PC-3 (cell line): Measurements from ENCODE around the gene YTHDF1.

ENCODE experiments used
- EZH2 ChIP-seq: fragments of 300-600 bp; sonication (generic); IDR thresholded peaks from one replicate; pipeline ENCODE4 v1.6.1; 2017; ENCODE audit warnings: antibody characterized with exemption, mild to moderate bottlenecking, low read length; ENCODE audit not compliant: unreplicated experiment
- EZH2phosphoT487 ChIP-seq: fragments of 300-600 bp; sonication (generic); IDR thresholded peaks from 2 replicates; pipeline ENCODE4 v1.6.1; 2018; ENCODE audit warnings: mild to moderate bottlenecking, antibody characterized with exemption, low read length, borderline replicate concordance
- TF ChIP-seq, protein P1 (sequence below): fragments of 300-600 bp; sonication (generic); conservative IDR thresholded peaks from 2 replicates; pipeline ENCODE4 v1.5.1; 2017; ENCODE audit warnings: antibody characterized with exemption, low read depth, mild to moderate bottlenecking, low read length

DNA sequence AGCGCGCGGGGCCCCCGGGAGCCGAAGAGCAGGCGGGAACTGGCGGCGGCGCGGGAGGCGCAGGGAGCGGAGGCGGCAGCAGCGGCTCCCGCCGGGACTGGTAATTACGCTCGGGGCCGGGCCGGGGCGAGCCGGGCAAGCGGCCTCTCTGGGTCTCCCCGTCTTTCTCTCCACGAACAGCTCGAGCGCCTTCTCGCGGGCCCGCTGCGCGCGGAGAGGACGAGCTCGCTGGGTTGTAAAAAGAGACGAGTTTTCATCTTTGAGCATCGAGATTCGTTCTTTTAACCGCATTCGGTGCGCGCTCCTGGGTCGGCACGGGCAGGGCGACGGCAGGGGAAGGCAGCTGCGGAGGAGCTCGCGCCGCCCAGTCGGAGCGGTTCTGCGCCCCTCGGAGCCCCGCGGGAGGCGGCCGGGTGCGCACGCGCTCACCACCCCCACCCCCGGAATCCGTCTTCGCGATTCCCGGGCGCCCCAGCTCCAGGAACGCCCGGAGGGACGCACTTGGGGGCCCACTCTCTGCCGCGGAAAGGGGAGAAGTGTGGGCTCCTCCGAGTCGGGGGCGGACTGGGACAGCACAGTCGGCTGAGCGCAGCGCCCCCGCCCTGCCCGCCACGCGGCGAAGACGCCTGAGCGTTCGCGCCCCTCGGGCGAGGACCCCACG, 38.0 kb downstream of the YTHDF1 start:
- TF ChIP-seq, protein P1, sequence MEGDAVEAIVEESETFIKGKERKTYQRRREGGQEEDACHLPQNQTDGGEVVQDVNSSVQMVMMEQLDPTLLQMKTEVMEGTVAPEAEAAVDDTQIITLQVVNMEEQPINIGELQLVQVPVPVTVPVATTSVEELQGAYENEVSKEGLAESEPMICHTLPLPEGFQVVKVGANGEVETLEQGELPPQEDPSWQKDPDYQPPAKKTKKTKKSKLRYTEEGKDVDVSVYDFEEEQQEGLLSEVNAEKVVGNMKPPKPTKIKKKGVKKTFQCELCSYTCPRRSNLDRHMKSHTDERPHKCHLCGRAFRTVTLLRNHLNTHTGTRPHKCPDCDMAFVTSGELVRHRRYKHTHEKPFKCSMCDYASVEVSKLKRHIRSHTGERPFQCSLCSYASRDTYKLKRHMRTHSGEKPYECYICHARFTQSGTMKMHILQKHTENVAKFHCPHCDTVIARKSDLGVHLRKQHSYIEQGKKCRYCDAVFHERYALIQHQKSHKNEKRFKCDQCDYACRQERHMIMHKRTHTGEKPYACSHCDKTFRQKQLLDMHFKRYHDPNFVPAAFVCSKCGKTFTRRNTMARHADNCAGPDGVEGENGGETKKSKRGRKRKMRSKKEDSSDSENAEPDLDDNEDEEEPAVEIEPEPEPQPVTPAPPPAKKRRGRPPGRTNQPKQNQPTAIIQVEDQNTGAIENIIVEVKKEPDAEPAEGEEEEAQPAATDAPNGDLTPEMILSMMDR, result no peak
- TF ChIP-seq EZH2phosphoT487 (peak; percentile 74; the same call in 1 of the 2 replicates), EZH2 (peak; percentile 89)
